NB4 (cell line): ENCODE measurements around the gene TCF4.

Experiments used
- MYC ChIP-seq: IDR thresholded peaks from 2 replicates; pipeline ENCODE4 v1.6.1; 2011; ENCODE audit warnings: low read depth, low read length
- POLR2A ChIP-seq: IDR thresholded peaks from 2 replicates; pipeline ENCODE4 v1.6.1; 2011; ENCODE audit warnings: mild to moderate bottlenecking; ENCODE audit not compliant: insufficient read length; ENCODE audit errors: extremely low read depth
- TF ChIP-seq, protein P1 (sequence below): IDR thresholded peaks from one replicate; pipeline ENCODE4 v1.5.1; 2012; ENCODE audit warnings: low read depth, low read length

DNA sequence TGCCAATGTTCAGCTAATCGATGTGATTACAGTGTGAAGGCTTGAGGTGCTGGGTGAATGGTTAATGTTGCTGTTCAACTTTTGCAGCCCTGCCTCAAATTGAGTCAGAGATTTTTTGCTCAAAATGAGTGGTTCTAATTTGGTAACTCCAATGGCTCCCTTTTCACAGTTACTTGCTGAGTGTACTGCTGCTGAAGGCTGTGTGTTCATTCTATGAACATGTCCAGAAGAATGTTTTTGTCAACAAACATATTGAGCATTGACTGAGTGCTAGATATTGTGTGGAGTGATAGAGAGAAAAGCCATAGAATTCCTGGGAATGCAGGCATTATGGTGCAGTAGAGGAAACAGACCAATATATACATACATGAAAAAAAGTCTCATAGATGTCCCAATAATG lies 39.0 kb upstream of the TCF4 start:
- TF ChIP-seq, protein P1, sequence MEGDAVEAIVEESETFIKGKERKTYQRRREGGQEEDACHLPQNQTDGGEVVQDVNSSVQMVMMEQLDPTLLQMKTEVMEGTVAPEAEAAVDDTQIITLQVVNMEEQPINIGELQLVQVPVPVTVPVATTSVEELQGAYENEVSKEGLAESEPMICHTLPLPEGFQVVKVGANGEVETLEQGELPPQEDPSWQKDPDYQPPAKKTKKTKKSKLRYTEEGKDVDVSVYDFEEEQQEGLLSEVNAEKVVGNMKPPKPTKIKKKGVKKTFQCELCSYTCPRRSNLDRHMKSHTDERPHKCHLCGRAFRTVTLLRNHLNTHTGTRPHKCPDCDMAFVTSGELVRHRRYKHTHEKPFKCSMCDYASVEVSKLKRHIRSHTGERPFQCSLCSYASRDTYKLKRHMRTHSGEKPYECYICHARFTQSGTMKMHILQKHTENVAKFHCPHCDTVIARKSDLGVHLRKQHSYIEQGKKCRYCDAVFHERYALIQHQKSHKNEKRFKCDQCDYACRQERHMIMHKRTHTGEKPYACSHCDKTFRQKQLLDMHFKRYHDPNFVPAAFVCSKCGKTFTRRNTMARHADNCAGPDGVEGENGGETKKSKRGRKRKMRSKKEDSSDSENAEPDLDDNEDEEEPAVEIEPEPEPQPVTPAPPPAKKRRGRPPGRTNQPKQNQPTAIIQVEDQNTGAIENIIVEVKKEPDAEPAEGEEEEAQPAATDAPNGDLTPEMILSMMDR, result no peak
- no peak for TF ChIP-seq POLR2A
- TF ChIP-seq MYC, result no peak
